SK-N-SH (cell line): Measurements from ENCODE around the gene CDKN3. TPM values are rescaled to one million over a fixed set of nuclear protein-coding genes. Genes with fewer than 3 reads are reported as not detected.

ENCODE experiments used
- CTCF ChIA-PET: fragments of 300-600, 350-600 bp; formaldehyde crosslinking; extraction: SDS; loops from one replicate; lab custom pipeline; 2021; lab: Yijun Ruan, JAX
- POLR2A ChIA-PET: fragments of 350-600 bp; sonication (Branson Sonifier 250); formaldehyde crosslinking; extraction: SDS; loops from one replicate; lab custom pipeline; 2020; ENCODE audit warnings: antibody characterized with exemption, inconsistent platforms; lab: Yijun Ruan, JAX
- DNase-seq: peaks from one replicate; pipeline ENCODE4 v3.0.0; 2012
- H2AFZ ChIP-seq: fragments of 200-600 bp; sonication (generic); 2 replicates; pipeline ENCODE4 v1.8.1; 2016; ENCODE audit warnings: antibody characterized with exemption, mild to moderate bottlenecking, low read depth
- H3F3A ChIP-seq: fragments of 200-600 bp; sonication (generic); replicated peaks from 2 replicates; pipeline ENCODE3; 2016; ENCODE audit warnings: antibody characterized with exemption, mild to moderate bottlenecking; ENCODE audit not compliant: insufficient read depth
- H3K27ac ChIP-seq, 2 experiments: fragments of 200-500 bp in 1 of 2; fragments of 200-600 bp in 1 of 2; sonication (Bioruptor generic) in 1 of 2; sonication (generic), shearing (Covaris generic) in 1 of 2; 2 replicates each; pipeline versions ENCODE4 v1.5.1 to v1.6.1; 2014 to 2016; ENCODE audit warnings: low read depth in 2 of 2, inconsistent platforms in 1 of 2, low read length in 1 of 2, mild to moderate bottlenecking in 1 of 2, mixed read lengths in 1 of 2
- H3K27me3 ChIP-seq: fragments of 200-600 bp; sonication (generic), shearing (Covaris generic); 2 replicates; pipeline ENCODE4 v1.6.1; 2016; ENCODE audit warnings: mixed run types; ENCODE audit not compliant: insufficient read depth
- H3K36me3 ChIP-seq, 2 experiments: fragments of 200-500 bp in 1 of 2; fragments of 200-600 bp in 1 of 2; sonication (Bioruptor generic) in 1 of 2; sonication (generic) in 1 of 2; replicated peaks in 1 of 2; 2 replicates each; pipeline versions ENCODE3 to v1.5.1; 2014 to 2016; ENCODE audit warnings: low read length in 1 of 2, mild to moderate bottlenecking in 1 of 2; ENCODE audit not compliant: insufficient read depth in 2 of 2, control insufficient read depth in 1 of 2
- H3K4me1 ChIP-seq, 2 experiments: fragments of 200-500 bp in 1 of 2; fragments of 200-600 bp in 1 of 2; sonication (Bioruptor generic) in 1 of 2; sonication (generic), shearing (Covaris generic) in 1 of 2; 2 replicates each; pipeline versions ENCODE4 v1.5.1 to v1.6.1; 2014 to 2016; ENCODE audit warnings: low read depth in 1 of 2, low read length in 1 of 2, mixed run types in 1 of 2; ENCODE audit not compliant: insufficient read depth in 2 of 2, control insufficient read depth in 1 of 2
- H3K4me2 ChIP-seq: fragments of 200-600 bp; sonication (generic), shearing (Covaris generic); 2 replicates; pipeline ENCODE4 v1.6.1; 2017; ENCODE audit warnings: mixed run types
- H3K4me3 ChIP-seq, 2 experiments: fragments of 200-500 bp in 1 of 2; fragments of 200-600 bp in 1 of 2; sonication (Bioruptor generic) in 1 of 2; sonication (generic), shearing (Covaris generic) in 1 of 2; 2 replicates each; pipeline versions ENCODE4 v1.5.1 to v1.8.1; 2014 to 2016; ENCODE audit warnings: low read depth in 2 of 2, inconsistent platforms in 1 of 2, low read length in 1 of 2, mild to moderate bottlenecking in 1 of 2, mixed read lengths in 1 of 2, moderate library complexity in 1 of 2
- H3K79me2 ChIP-seq: fragments of 200-600 bp; sonication (generic); 2 replicates; pipeline ENCODE4 v1.8.1; 2017; ENCODE audit warnings: mild to moderate bottlenecking; ENCODE audit not compliant: insufficient read depth
- H3K9ac ChIP-seq: fragments of 200-600 bp; sonication (generic); 2 replicates; pipeline ENCODE4 v1.6.1; 2017; ENCODE audit warnings: mixed run types
- H3K9me2 ChIP-seq: fragments of 200-600 bp; sonication (generic); 2 replicates; pipeline ENCODE4 v1.6.1; 2017; ENCODE audit warnings: mixed run types
- H3K9me3 ChIP-seq: fragments of 200-600 bp; sonication (generic); 2 replicates; pipeline ENCODE4 v1.6.1; 2017; ENCODE audit warnings: mixed run types, mild to moderate bottlenecking, moderate library complexity
- H4K20me1 ChIP-seq: fragments of 200-600 bp; sonication (generic); 2 replicates; pipeline ENCODE4 v1.6.1; 2017; ENCODE audit warnings: mild to moderate bottlenecking, mixed run types; ENCODE audit not compliant: insufficient read depth
- CHD2 ChIP-seq: fragments of 150-350 bp; IDR thresholded peaks from 2 replicates; pipeline ENCODE4 v1.6.1; 2018; ENCODE audit warnings: low read length; ENCODE audit not compliant: partially characterized antibody
- ELF1 ChIP-seq: IDR thresholded peaks from 2 replicates; pipeline ENCODE4 v1.4.0; 2012
- EP300 ChIP-seq, 2 experiments: IDR thresholded peaks; 2 replicates each; pipeline versions ENCODE4 v1.4.0 to v1.6.1; 2012; ENCODE audit warnings: borderline replicate concordance in 1 of 2, low read depth in 1 of 2, low read length in 1 of 2
- FOSL2 ChIP-seq: IDR thresholded peaks from 2 replicates; pipeline ENCODE4 v1.4.0; 2012; ENCODE audit warnings: low read depth, mild to moderate bottlenecking, moderate library complexity, borderline replicate concordance
- FOXM1 ChIP-seq: IDR thresholded peaks from 2 replicates; pipeline ENCODE4 v1.4.0; 2012; ENCODE audit warnings: low read depth, mild to moderate bottlenecking
- GABPA ChIP-seq: IDR thresholded peaks from 2 replicates; pipeline ENCODE4 v1.4.0; 2012; ENCODE audit warnings: low read depth, mild to moderate bottlenecking
- GATA2 ChIP-seq: sonication (generic); formaldehyde crosslinking; IDR thresholded peaks from 2 replicates; pipeline ENCODE4 v1.5.0; 2020; ENCODE audit warnings: mild to moderate bottlenecking, missing genetic modification reagents
- JUND ChIP-seq: IDR thresholded peaks from 2 replicates; pipeline ENCODE4 v1.4.0; 2012
- MXI1 ChIP-seq: IDR thresholded peaks from 2 replicates; pipeline ENCODE4 v1.6.1; 2012; ENCODE audit warnings: mild to moderate bottlenecking, low read depth, low read length, improper control_type of control experiment
- NFIC ChIP-seq: IDR thresholded peaks from 2 replicates; pipeline ENCODE4 v1.4.0; 2012; ENCODE audit warnings: borderline replicate concordance
- NRF1 ChIP-seq: IDR thresholded peaks from 2 replicates; pipeline ENCODE4 v1.6.1; 2012; ENCODE audit warnings: low read depth, mild to moderate bottlenecking, low read length
- POLR2AphosphoS5 ChIP-seq: IDR thresholded peaks from 2 replicates; pipeline ENCODE4 v1.6.1; 2012; ENCODE audit warnings: low read depth, low read length
- RAD21 ChIP-seq: IDR thresholded peaks from 2 replicates; pipeline ENCODE4 v1.6.1; 2012; ENCODE audit warnings: mild to moderate bottlenecking, low read length
- RFX5 ChIP-seq: IDR thresholded peaks from 2 replicates; pipeline ENCODE4 v1.6.1; 2012; ENCODE audit warnings: mild to moderate bottlenecking, improper control_type of control experiment, low read length
- SIN3A ChIP-seq: IDR thresholded peaks from 2 replicates; pipeline ENCODE4 v1.6.1; 2012; ENCODE audit warnings: low read depth, mild to moderate bottlenecking, low read length, moderate library complexity, borderline replicate concordance
- TEAD4 ChIP-seq: IDR thresholded peaks from 2 replicates; pipeline ENCODE4 v1.4.0; 2012; ENCODE audit warnings: mild to moderate bottlenecking, borderline replicate concordance; ENCODE audit not compliant: insufficient read depth
- YY1 ChIP-seq: IDR thresholded peaks from 2 replicates; pipeline ENCODE4 v1.4.0; 2012; ENCODE audit warnings: low read depth, mild to moderate bottlenecking
- WGBS: methylation state at CpG from one replicate; pipeline ENCODE4 v1.1.6; 2017; ENCODE audit warnings: low lambda C conversion rate; 5-methylcytosine and 5-hydroxymethylcytosine counted together
- polyA plus RNA-seq, 3 experiments: library from polyadenylated mRNA; depleted of rRNA; stranded (reverse); fragments of >200 nt; gene quantifications; 2 replicates each; pipeline ENCODE4 v1.2.3, GENCODE V29; 2012
- TF ChIP-seq, protein P1 (sequence below): IDR thresholded peaks from 2 replicates; pipeline ENCODE4 v1.6.1; 2012; ENCODE audit warnings: mild to moderate bottlenecking, low read depth, low read length, moderate library complexity
- TF ChIP-seq, protein P2 (sequence below): IDR thresholded peaks from 2 replicates; pipeline ENCODE4 v1.4.0; 2012; ENCODE audit warnings: low read depth, borderline replicate concordance

Gene CDKN3
- polyA plus RNA-seq, 1 of the 3 experiments (the other 2 are of a cell fraction) = 26.7 TPM

DNA sequence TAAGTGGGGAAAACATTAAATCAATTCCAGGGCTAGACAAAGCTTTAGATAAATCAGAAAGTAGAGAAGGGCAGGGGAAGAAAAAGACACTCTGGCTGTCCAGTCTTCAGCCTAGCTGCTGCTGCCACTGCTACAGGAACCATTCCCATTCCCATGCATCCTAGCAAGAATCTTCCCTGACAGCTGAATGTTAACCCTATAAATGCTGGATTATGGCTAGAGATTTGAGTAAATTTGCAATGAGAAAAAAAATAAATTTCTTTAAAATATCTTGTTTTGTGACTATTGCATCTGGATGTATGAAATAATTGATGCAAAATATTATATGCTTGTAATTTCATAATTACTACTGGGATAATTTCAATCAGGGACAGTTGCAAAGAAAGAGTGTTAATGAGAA lies 15.0 kb upstream of the CDKN3 start:
- no peak overlapping the region for H3K27ac ChIP-seq
- no peak overlapping the region for H3K4me3 ChIP-seq
- DNase-seq = no peak
- H3K27me3 ChIP-seq = peaks cover 7% of the 10 kb centered on the region; the same call in 1 of the 2 replicates
- H3K9me3 ChIP-seq = no peaks in the 10 kb centered on the region
- TF ChIP-seq RFX5 (no peak), MXI1 (no peak), ELF1 (no peak), NRF1 (no peak), SIN3A (no peak), YY1 (no peak), FOXM1 (no peak), CHD2 (no peak), RAD21 (no peak), GABPA (no peak), POLR2AphosphoS5 (no peak), TEAD4 (no peak)
- TF ChIP-seq, protein P1, sequence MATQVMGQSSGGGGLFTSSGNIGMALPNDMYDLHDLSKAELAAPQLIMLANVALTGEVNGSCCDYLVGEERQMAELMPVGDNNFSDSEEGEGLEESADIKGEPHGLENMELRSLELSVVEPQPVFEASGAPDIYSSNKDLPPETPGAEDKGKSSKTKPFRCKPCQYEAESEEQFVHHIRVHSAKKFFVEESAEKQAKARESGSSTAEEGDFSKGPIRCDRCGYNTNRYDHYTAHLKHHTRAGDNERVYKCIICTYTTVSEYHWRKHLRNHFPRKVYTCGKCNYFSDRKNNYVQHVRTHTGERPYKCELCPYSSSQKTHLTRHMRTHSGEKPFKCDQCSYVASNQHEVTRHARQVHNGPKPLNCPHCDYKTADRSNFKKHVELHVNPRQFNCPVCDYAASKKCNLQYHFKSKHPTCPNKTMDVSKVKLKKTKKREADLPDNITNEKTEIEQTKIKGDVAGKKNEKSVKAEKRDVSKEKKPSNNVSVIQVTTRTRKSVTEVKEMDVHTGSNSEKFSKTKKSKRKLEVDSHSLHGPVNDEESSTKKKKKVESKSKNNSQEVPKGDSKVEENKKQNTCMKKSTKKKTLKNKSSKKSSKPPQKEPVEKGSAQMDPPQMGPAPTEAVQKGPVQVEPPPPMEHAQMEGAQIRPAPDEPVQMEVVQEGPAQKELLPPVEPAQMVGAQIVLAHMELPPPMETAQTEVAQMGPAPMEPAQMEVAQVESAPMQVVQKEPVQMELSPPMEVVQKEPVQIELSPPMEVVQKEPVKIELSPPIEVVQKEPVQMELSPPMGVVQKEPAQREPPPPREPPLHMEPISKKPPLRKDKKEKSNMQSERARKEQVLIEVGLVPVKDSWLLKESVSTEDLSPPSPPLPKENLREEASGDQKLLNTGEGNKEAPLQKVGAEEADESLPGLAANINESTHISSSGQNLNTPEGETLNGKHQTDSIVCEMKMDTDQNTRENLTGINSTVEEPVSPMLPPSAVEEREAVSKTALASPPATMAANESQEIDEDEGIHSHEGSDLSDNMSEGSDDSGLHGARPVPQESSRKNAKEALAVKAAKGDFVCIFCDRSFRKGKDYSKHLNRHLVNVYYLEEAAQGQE = no peak
- ChIA-PET POLR2A (no interaction called here), CTCF (interaction anchor here (1.0 kb wide), 2 partner anchors 22 to 34 kb away, joined by 4 read pairs; no protein-coding TSS in a partner anchor)
- H3K4me1 ChIP-seq = no peaks in the 10 kb centered on the region
- H3K9me2 ChIP-seq = no peaks in the 10 kb centered on the region
- H3K4me2 ChIP-seq = no peak overlapping the region
- H2AFZ ChIP-seq = no peak overlapping the region
- H3K36me3 ChIP-seq = no peaks in the 10 kb centered on the region
- H3K9ac ChIP-seq = no peak overlapping the region
- no peaks in the 10 kb centered on the region for H3K79me2 ChIP-seq
- H4K20me1 ChIP-seq = no peaks in the 10 kb centered on the region
- no peaks in the 10 kb centered on the region for H3F3A ChIP-seq

DNA sequence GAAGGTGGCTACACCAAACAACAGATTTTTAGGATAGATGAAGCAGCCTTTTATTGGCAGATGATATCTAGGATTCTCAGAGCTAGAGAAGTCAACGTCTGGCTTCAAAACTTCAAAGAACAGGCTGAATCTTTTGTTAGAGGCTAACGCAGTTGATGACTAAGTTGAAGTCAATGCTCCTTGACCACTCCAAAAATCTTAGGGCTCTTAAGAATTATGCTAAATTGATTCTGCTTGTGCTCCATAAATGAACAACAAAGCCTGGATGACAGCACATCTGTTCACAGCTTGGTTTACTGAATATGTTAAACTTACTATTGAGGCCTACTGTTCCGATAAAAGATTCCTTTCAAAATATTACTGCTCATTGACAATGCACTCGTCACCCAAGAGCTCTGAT lies 13.0 kb upstream of the CDKN3 start:
- Histone ChIP-seq H3K4me3 (no peak overlapping the region), H3K4me2 (no peak overlapping the region), H3K27ac (no peak overlapping the region), H2AFZ (no peak overlapping the region), H4K20me1 (no peaks in the 10 kb centered on the region), H3K9ac (no peak overlapping the region), H3F3A (no peaks in the 10 kb centered on the region), H3K27me3 (peaks cover 7% of the 10 kb centered on the region; the same call in 1 of the 2 replicates), H3K9me2 (no peaks in the 10 kb centered on the region), H3K4me1 (no peaks in the 10 kb centered on the region), H3K36me3 (no peaks in the 10 kb centered on the region), H3K9me3 (no peaks in the 10 kb centered on the region), H3K79me2 (no peaks in the 10 kb centered on the region)
- no peak for DNase-seq
- ChIA-PET CTCF (interaction anchor here (1.4 to 1.8 kb wide), 2 partner anchors 13 to 17 kb away, joined by 3 to 4 read pairs; partner anchors contain the start of gene CDKN3), POLR2A (no interaction called here)
- 81% methylated on average over 4 of the region's 4 CpGs for WGBS
- no peak for TF ChIP-seq NFIC
- TF ChIP-seq FOSL2 = no peak
- TF ChIP-seq GATA2 (CRISPR knock-in tag) = no peak
- TF ChIP-seq EP300 (IDR thresholded peaks at IDR 0.05; ENCODE audit: borderline replicate concordance in 1 of 2, low read depth in 1 of 2, low read length in 1 of 2) = no peak
- no peak for TF ChIP-seq MXI1
- no peak for TF ChIP-seq YY1
- no peak for TF ChIP-seq TEAD4
- TF ChIP-seq JUND = no peak
- TF ChIP-seq GABPA = no peak
- no peak for TF ChIP-seq ELF1
- TF ChIP-seq, protein P2, sequence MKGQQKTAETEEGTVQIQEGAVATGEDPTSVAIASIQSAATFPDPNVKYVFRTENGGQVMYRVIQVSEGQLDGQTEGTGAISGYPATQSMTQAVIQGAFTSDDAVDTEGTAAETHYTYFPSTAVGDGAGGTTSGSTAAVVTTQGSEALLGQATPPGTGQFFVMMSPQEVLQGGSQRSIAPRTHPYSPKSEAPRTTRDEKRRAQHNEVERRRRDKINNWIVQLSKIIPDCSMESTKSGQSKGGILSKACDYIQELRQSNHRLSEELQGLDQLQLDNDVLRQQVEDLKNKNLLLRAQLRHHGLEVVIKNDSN = no peak
- TF ChIP-seq, protein P1 = no peak
